A673 (cell line): ENCODE results near the gene PIK3CD. TPM values are rescaled to one million over a fixed set of nuclear protein-coding genes. Genes with fewer than 3 reads are reported as not detected.
"Not testable (repeated sequence)": the region's sequence is repeated elsewhere in the genome, so short reads cannot be mapped to it uniquely, and the experiment has no call there.

Experiments used
- BruUV-seq: library from RNA; stranded (reverse); fragments of 400-500 nt; replicated peaks from 2 replicates; lab custom pipeline; 2021; lab: Mats Ljungman, UMichigan
- CTCF ChIA-PET: fragments of 300-600 bp; sonication (Branson Sonifier 250); formaldehyde crosslinking; loops from one replicate; lab custom pipeline; 2022; ENCODE audit warnings: antibody characterized with exemption; lab: Charles Lee
- POLR2A ChIA-PET: fragments of 300-600 bp; sonication (Branson Sonifier 250); formaldehyde crosslinking; loops from one replicate; lab custom pipeline; 2022; ENCODE audit warnings: antibody characterized with exemption; ENCODE audit not compliant: low non-redundant PET; lab: Charles Lee
- DNase-seq: peaks from one replicate; pipeline ENCODE4 v3.0.0-alpha.2; 2015; ENCODE audit warnings: low spot score
- H3K27ac ChIP-seq: fragments of 200-600 bp; sonication (generic); 2 replicates; pipeline ENCODE4 v1.5.1; 2016; ENCODE audit warnings: mixed run types, low read depth, mild to moderate bottlenecking, mixed read lengths, antibody characterized with exemption, low read length; ENCODE audit not compliant: poor library complexity, severe bottlenecking
- H3K27me3 ChIP-seq: fragments of 200-600 bp; sonication (generic); replicated peaks from 2 replicates; pipeline ENCODE4 v1.6.1; 2017; ENCODE audit warnings: mixed run types, low read depth, mild to moderate bottlenecking, mixed read lengths, antibody characterized with exemption, low read length; ENCODE audit not compliant: insufficient read depth, poor library complexity
- H3K36me3 ChIP-seq: fragments of 200-600 bp; sonication (generic); 2 replicates; pipeline ENCODE4 v1.6.1; 2016; ENCODE audit warnings: mixed run types, mild to moderate bottlenecking, mixed read lengths, antibody characterized with exemption, low read length; ENCODE audit not compliant: insufficient read depth, poor library complexity, severe bottlenecking
- H3K4me1 ChIP-seq: fragments of 200-600 bp; sonication (generic); 2 replicates; pipeline ENCODE4 v1.6.1; 2017; ENCODE audit warnings: mixed run types, mild to moderate bottlenecking, mixed read lengths, antibody characterized with exemption, low read length; ENCODE audit not compliant: insufficient read depth, poor library complexity, severe bottlenecking
- H3K4me3 ChIP-seq: fragments of 200-600 bp; sonication (generic); 2 replicates; pipeline ENCODE4 v1.5.1; 2016; ENCODE audit warnings: low read depth, mixed run types, mild to moderate bottlenecking, mixed read lengths, low read length; ENCODE audit not compliant: poor library complexity, severe bottlenecking
- H3K9me3 ChIP-seq: fragments of 200-600 bp; sonication (generic); 2 replicates; pipeline ENCODE4 v1.6.1; 2016; ENCODE audit warnings: mixed run types, low read depth, mild to moderate bottlenecking, mixed read lengths, antibody characterized with exemption, low read length; ENCODE audit not compliant: poor library complexity, severe bottlenecking
- EZH2 ChIP-seq: fragments of 200-600 bp; sonication (generic); IDR thresholded peaks from 2 replicates; pipeline ENCODE4 v1.6.1; 2017; ENCODE audit warnings: borderline replicate concordance, low read depth, mild to moderate bottlenecking, mixed read lengths, antibody characterized with exemption, low read length; ENCODE audit not compliant: poor library complexity, severe bottlenecking
- intact Hi-C: fragments of 100-400 bp; cut with micrococcal nuclease; formaldehyde crosslinking; loops from one replicate; pipeline ENCODE4 v1.10.0; 2022; ENCODE audit not compliant: unreplicated experiment
- total RNA-seq: library from RNA; stranded (reverse); gene quantifications from 2 replicates; pipeline ENCODE4 v1.2.3, GENCODE V29; 2021
- TF ChIP-seq, protein P1 (sequence below): fragments of 300-800, 200-600 bp; sonication (generic); conservative IDR thresholded peaks from 2 replicates; pipeline ENCODE4 v1.5.1; 2017; ENCODE audit warnings: low read depth, mild to moderate bottlenecking, antibody characterized with exemption, low read length, moderate library complexity, mixed read lengths

PIK3CD gene
- total RNA-seq, 1 experiment from 2014 or later = 2.1 TPM

DNA sequence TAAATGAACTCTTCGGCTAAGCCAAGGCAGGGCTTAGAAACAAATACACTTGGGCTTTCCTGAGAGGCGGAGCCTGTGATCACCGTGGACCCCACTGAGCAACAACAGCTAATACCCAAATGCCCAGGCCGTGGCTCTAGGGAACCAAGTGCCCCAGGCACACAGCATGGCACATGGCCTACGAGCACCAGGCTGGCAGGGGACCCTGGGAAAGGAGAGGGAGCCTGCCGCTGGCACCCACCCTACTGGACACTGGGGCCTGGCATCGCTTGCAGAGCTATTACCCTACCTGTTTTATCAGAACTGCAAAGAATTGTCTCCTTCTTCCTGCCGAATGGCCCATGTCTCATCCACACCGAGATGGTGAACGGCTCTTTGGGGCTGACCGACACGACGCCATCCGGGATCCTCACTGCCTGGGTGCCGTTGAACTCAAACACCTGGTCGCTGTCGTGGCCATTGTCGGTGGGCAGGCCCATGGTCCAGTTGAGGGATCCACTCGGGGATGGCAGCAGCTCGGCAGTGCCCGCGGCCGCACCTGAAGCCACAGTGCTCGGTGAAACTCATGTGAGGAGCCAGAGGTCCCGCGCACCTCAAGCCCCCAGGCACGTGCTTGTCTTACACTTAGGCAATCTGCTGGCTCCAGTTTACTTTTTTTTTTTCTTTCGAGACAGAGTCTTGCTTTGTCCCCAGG is 92.7 kb downstream of the PIK3CD start:
- no peaks in the 10 kb centered on the region for H3K4me1 ChIP-seq
- no peaks in the 10 kb centered on the region for H3K27me3 ChIP-seq
- ChIA-PET CTCF (interaction anchor here (0.7 kb wide), 1 partner anchor 41 kb away, joined by 3 read pairs; no protein-coding TSS in a partner anchor), POLR2A (no interaction called here)
- H3K27ac ChIP-seq = no peak overlapping the region
- H3K4me3 ChIP-seq = no peak overlapping the region
- no peak for TF ChIP-seq EZH2
- TF ChIP-seq, protein P1, sequence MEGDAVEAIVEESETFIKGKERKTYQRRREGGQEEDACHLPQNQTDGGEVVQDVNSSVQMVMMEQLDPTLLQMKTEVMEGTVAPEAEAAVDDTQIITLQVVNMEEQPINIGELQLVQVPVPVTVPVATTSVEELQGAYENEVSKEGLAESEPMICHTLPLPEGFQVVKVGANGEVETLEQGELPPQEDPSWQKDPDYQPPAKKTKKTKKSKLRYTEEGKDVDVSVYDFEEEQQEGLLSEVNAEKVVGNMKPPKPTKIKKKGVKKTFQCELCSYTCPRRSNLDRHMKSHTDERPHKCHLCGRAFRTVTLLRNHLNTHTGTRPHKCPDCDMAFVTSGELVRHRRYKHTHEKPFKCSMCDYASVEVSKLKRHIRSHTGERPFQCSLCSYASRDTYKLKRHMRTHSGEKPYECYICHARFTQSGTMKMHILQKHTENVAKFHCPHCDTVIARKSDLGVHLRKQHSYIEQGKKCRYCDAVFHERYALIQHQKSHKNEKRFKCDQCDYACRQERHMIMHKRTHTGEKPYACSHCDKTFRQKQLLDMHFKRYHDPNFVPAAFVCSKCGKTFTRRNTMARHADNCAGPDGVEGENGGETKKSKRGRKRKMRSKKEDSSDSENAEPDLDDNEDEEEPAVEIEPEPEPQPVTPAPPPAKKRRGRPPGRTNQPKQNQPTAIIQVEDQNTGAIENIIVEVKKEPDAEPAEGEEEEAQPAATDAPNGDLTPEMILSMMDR = no peak
- H3K36me3 ChIP-seq = peaks cover 44% of the 10 kb centered on the region
- intact Hi-C loops = no loop called here
- no peak for DNase-seq
- no peaks in the 10 kb centered on the region for H3K9me3 ChIP-seq
- no TSS peak for BruUV-seq

DNA sequence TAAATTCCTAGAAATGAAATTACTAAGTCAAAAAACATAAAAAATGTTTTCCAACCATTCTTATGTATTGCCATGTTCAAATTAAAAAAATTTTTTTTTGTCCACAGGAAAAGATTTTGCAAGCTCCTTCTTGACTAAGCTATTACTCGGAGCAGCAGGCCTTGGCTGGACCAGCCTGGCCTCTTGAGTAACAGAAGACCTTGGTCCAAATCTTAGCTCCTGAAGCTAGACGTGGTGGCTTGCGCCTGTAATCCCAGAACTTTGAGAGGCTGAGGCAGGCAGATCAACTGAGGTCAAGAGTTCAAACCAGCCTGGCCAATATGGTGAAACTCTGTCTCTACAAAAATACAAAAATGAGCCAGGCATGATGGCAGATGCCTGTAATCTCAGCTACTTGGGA is 94.7 kb downstream of the PIK3CD start:
- CTCF ChIA-PET = no interaction called here
- DNase-seq = no peak
- intact Hi-C loops = no loop called here
- H3K27ac ChIP-seq = no peak overlapping the region
- no peak for TF ChIP-seq EZH2
- TF ChIP-seq, protein P1 = no peak
- peaks cover 35% of the 10 kb centered on the region for H3K36me3 ChIP-seq
- no peaks in the 10 kb centered on the region for H3K9me3 ChIP-seq
- no peak overlapping the region for H3K4me3 ChIP-seq
- H3K27me3 ChIP-seq = no peaks in the 10 kb centered on the region
- POLR2A ChIA-PET = no interaction called here
- BruUV-seq = no TSS peak
- H3K4me1 ChIP-seq = no peaks in the 10 kb centered on the region

DNA sequence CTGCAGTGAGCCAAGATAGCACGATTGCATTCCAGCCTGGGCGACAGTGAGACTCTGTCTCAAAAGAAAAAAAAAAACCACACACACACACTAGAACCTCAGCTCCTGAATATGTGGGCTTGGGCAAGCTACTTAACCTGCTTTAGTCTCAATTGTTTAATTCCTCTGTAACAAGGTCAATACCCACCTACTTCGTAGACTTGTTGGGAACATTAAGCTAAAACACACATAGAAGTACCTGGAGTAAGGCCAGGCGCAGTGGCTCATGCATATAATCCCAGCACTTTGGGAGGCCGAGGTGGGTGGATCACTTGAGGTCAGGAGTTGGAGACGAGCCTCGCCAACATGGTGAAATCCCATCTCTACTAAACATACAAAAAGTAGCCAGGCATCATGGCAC is 95.1 kb downstream of the PIK3CD start:
- intact Hi-C loops = no loop called here
- POLR2A ChIA-PET = no interaction called here
- H3K9me3 ChIP-seq = no peaks in the 10 kb centered on the region

DNA sequence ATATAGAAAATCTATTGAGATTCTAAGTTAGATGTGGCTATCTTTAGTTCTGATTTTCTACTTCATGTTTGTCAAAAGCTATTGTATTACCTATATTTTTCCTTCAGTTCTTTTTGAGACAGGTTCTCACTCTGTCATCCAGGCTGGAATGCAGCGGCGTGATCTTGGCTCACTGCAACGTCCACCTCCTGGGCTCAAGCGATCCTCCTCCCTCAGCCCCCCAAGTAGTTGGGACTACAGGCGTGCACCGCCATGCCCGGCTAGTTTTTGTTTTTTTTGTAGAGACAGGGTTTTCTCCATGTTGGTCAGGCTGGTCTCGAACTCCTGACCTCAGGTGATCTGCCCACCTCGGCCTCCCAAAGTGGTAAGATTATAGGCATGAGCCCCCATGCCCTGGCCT is 96.9 kb downstream of the PIK3CD start:
- DNase-seq, CTCF ChIA-PET, H3K27me3 ChIP-seq, POLR2A ChIA-PET, H3K4me1 ChIP-seq, H3K27ac ChIP-seq, H3K9me3 ChIP-seq, intact Hi-C loops, H3K4me3 ChIP-seq, BruUV-seq: not testable (repeated sequence)
- peaks cover 23% of the 10 kb centered on the region for H3K36me3 ChIP-seq

More for the DNA sequence above, 95.1 kb downstream of the PIK3CD start:
- DNase-seq = no peak
- Histone ChIP-seq H3K4me3 (no peak overlapping the region), H3K36me3 (peaks cover 34% of the 10 kb centered on the region), H3K4me1 (no peaks in the 10 kb centered on the region), H3K27me3 (no peaks in the 10 kb centered on the region), H3K27ac (no peak overlapping the region)
- CTCF ChIA-PET = no interaction called here
- no TSS peak for BruUV-seq
- TF ChIP-seq EZH2 = no peak
- TF ChIP-seq, protein P1 = no peak
